ENCODE measurements around the gene CREB3L2. TPM values are rescaled to one million over a fixed set of nuclear protein-coding genes. Genes with fewer than 3 reads are reported as not detected.

Gene CREB3L2
- polyA plus RNA-seq, 3 donors, result 6.9 to 12.9 (median 11.9) TPM

- Mint-ChIP-seq H3K9me3 (peaks cover 0 to 6% (median 0%) of the 10 kb centered on the region in 7 donors), H3K36me3 (peaks cover 0 to 16% of the 10 kb centered on the region in 2 donors), H3K4me1 (peaks cover 43% of the 10 kb centered on the region), H3K27ac (peak overlapping the region in 3 of 7 donors; percentile 21 to 47 (median 46)), H3K27me3 (ENCODE audit: low read depth in 3 of 3) (no peaks in the 10 kb centered on the region), H3K4me3 (no peak overlapping the region)
- Histone ChIP-seq H3K4me3 (replicated peaks in 1 of 3; ENCODE audit: low read depth in 2 of 3, low read length in 3 of 3) (no peak overlapping the region), H3K27ac (ENCODE audit: low read depth in 1 of 2, low read length in 2 of 2) (peak overlapping the region in 1 of 2 donors; percentile 12), H3K4me1 (ENCODE audit: control insufficient read depth in 1 of 2, insufficient read depth in 2 of 2, low read length in 2 of 2) (peaks cover 9 to 31% of the 10 kb centered on the region in 2 donors), H3K79me2 (ENCODE audit: insufficient read depth, low read length) (peaks cover 80% of the 10 kb centered on the region), H3K27me3 (ENCODE audit: control insufficient read depth in 2 of 2, insufficient read depth in 2 of 2, low read length in 2 of 2) (no peaks in the 10 kb centered on the region), H4K20me1 (ENCODE audit: insufficient read depth, low read length) (no peaks in the 10 kb centered on the region), H3K4me2 (replicated peaks; ENCODE audit: extremely low read depth, low read length, poor library complexity, severe bottlenecking) (peak overlapping the region; percentile 31), H3K9me3 (replicated peaks in 1 of 2; ENCODE audit: control insufficient read depth in 1 of 2, insufficient read depth in 1 of 2, low read length in 2 of 2) (no peaks in the 10 kb centered on the region), H3K36me3 (replicated peaks in 1 of 2; ENCODE audit: control insufficient read depth in 1 of 2, insufficient read depth in 2 of 2, low read length in 2 of 2) (no peaks in the 10 kb centered on the region), H2AFZ (ENCODE audit: insufficient read depth, low read depth, low read length, poor library complexity, severe bottlenecking) (no peak overlapping the region), H3K9ac (ENCODE audit: insufficient read depth, low read length, poor library complexity, severe bottlenecking) (no peak overlapping the region)
- intact Hi-C loops (cut with micrococcal nuclease), result loop anchor here in 1 of 2 donors (1.0 kb wide), 1 partner anchor 27 kb away; no protein-coding TSS in a partner anchor
- 13% methylated on average over 2 of the region's 8 CpGs for WGBS (ENCODE audit: insufficient coverage)
- no peak for TF ChIP-seq CTCF (IDR thresholded peaks at IDR 0.05)
- peak in 1 of 3 donors; percentile 16 for DNase-seq
Observed at GRCh38 chr7:137970253-137970975, 31.5 kb downstream of the CREB3L2 start.

- peaks cover 0 to 6% (median 0%) of the 10 kb centered on the region in 7 donors for H3K9me3 Mint-ChIP-seq
- no peak for DNase-seq
- H3K9ac ChIP-seq (ENCODE audit: insufficient read depth, low read length, poor library complexity, severe bottlenecking), result no peak overlapping the region
- H3K27ac ChIP-seq (ENCODE audit: low read depth in 1 of 2, low read length in 2 of 2), result no peak overlapping the region
- H2AFZ ChIP-seq (ENCODE audit: insufficient read depth, low read depth, low read length, poor library complexity, severe bottlenecking), result no peak overlapping the region
- TF ChIP-seq CTCF (IDR thresholded peaks at IDR 0.05), result no peak
- WGBS (ENCODE audit: insufficient coverage), result no CpG with 5 or more reads among the region's 1 CpG
- H4K20me1 ChIP-seq (ENCODE audit: insufficient read depth, low read length), result no peaks in the 10 kb centered on the region
- no peaks in the 10 kb centered on the region for H3K27me3 ChIP-seq (ENCODE audit: control insufficient read depth in 2 of 2, insufficient read depth in 2 of 2, low read length in 2 of 2)
- no peaks in the 10 kb centered on the region for H3K9me3 ChIP-seq (replicated peaks in 1 of 2; ENCODE audit: control insufficient read depth in 1 of 2, insufficient read depth in 1 of 2, low read length in 2 of 2)
- H3K36me3 ChIP-seq (replicated peaks in 1 of 2; ENCODE audit: control insufficient read depth in 1 of 2, insufficient read depth in 2 of 2, low read length in 2 of 2), result no peaks in the 10 kb centered on the region
- H3K27me3 Mint-ChIP-seq (ENCODE audit: low read depth in 3 of 3), result no peaks in the 10 kb centered on the region
- H3K27ac Mint-ChIP-seq, result no peak overlapping the region
- H3K4me1 Mint-ChIP-seq, result peaks cover 41% of the 10 kb centered on the region
- intact Hi-C loops (cut with micrococcal nuclease), result loop anchor here in 1 of 2 donors (1.0 kb wide), 1 partner anchor 27 kb away; no protein-coding TSS in a partner anchor
- H3K36me3 Mint-ChIP-seq, result peaks cover 0 to 16% of the 10 kb centered on the region in 2 donors
- H3K4me3 Mint-ChIP-seq, result no peak overlapping the region
- peak overlapping the region; percentile 31 for H3K4me2 ChIP-seq (replicated peaks; ENCODE audit: extremely low read depth, low read length, poor library complexity, severe bottlenecking)
- H3K79me2 ChIP-seq (ENCODE audit: insufficient read depth, low read length), result peaks cover 84% of the 10 kb centered on the region
- peaks cover 9 to 31% of the 10 kb centered on the region in 2 donors for H3K4me1 ChIP-seq (ENCODE audit: control insufficient read depth in 1 of 2, insufficient read depth in 2 of 2, low read length in 2 of 2)
- no peak overlapping the region for H3K4me3 ChIP-seq (replicated peaks in 1 of 3; ENCODE audit: low read depth in 2 of 3, low read length in 3 of 3)
Observed at GRCh38 chr7:137969828-137970227, 32.1 kb downstream of the CREB3L2 start.

Data from CD14-positive monocyte (primary cell).